Prostate gland (tissue), 2 donors: ENCODE results near the gene CXCL6. TPM values are rescaled to one million over a fixed set of nuclear protein-coding genes. Genes with fewer than 3 reads are reported as not detected.

ENCODE experiments used
- DNase-seq: peaks from one replicate; pipeline ENCODE4 v3.0.0-alpha.2; 2019; ENCODE audit warnings: low spot score
- H3K27ac ChIP-seq, 2 donors: fragments of 200-600 bp; sonication (generic); 2 replicates each; pipeline ENCODE4 v1.5.1; 2017 to 2019
- H3K27me3 ChIP-seq: fragments of 200-600 bp; sonication (generic); replicated peaks from 2 replicates; pipeline ENCODE4 v1.5.1; 2019; ENCODE audit not compliant: insufficient read depth
- H3K36me3 ChIP-seq, 2 donors: fragments of 200-600 bp; sonication (generic); 1 replicate in 1 of 2; 2 replicates in 1 of 2; pipeline versions ENCODE4 v1.5.1 to v1.8.1; 2017 to 2019
- H3K4me1 ChIP-seq: fragments of 200-600 bp; sonication (generic); replicated peaks from 2 replicates; pipeline ENCODE4 v1.5.1; 2019
- H3K4me3 ChIP-seq, 2 donors: fragments of 200-600 bp; sonication (generic); 2 replicates each; pipeline ENCODE4 v1.5.1; 2017 to 2019
- H3K9me3 ChIP-seq: fragments of 200-600 bp; sonication (generic); 2 replicates; pipeline ENCODE4 v1.5.1; 2017
- CTCF ChIP-seq, 4 experiments: fragments of 200-600 bp in 2 of 4; fragments of 450-650 bp in 2 of 4; sonication (generic) in 2 of 4; IDR thresholded peaks; 1 replicate in 3 of 4; 2 replicates in 1 of 4; pipeline ENCODE4 v1.5.1; 2016 to 2019; ENCODE audit warnings: antibody characterized with exemption in 4 of 4, mild to moderate bottlenecking in 2 of 4, moderate library complexity in 2 of 4
- POLR2A ChIP-seq: fragments of 450-650 bp; IDR thresholded peaks from one replicate; pipeline ENCODE4 v1.6.1; 2016; ENCODE audit warnings: antibody characterized with exemption, mild to moderate bottlenecking
- POLR2AphosphoS5 ChIP-seq: sonication (generic); formaldehyde crosslinking; IDR thresholded peaks from one replicate; pipeline ENCODE4 v1.6.1; 2017; ENCODE audit warnings: antibody characterized with exemption
- WGBS: methylation state at CpG from one replicate; pipeline ENCODE4 v1.1.5; 2018; 5-methylcytosine and 5-hydroxymethylcytosine counted together
- intact Hi-C: fragments of 100-400 bp; cut with DNase I; formaldehyde crosslinking; loops from one replicate; pipeline ENCODE4 v1.14.2; 2022
- total RNA-seq, 2 donors: library from RNA; depleted of rRNA; stranded (reverse); fragments of >200 nt; gene quantifications; one replicate each; pipeline ENCODE4 v1.1.0, GENCODE V29; 2016

The CXCL6 gene
- total RNA-seq, 2 donors from 2014 or later = 5.2 to 8.4 TPM

- no peak overlapping the region for H3K4me3 ChIP-seq
- H3K27ac ChIP-seq = no peak overlapping the region
- DNase-seq = no peak
- 96% methylated on average over 1 of the region's 1 CpG for WGBS
- H3K36me3 ChIP-seq = no peaks in the 10 kb centered on the region
- H3K27me3 ChIP-seq = no peaks in the 10 kb centered on the region
- no peaks in the 10 kb centered on the region for H3K4me1 ChIP-seq
- no peaks in the 10 kb centered on the region for H3K9me3 ChIP-seq
- TF ChIP-seq POLR2AphosphoS5 = no peak
- TF ChIP-seq POLR2A = no peak
- TF ChIP-seq CTCF (IDR thresholded peaks at IDR 0.05) = no peak
- intact Hi-C loops = no loop called here
Observed at GRCh38 chr4:73875401-73875800, 38.9 kb downstream of the CXCL6 start.

GRCh38 chr4:73883306-73883705 lies 46.8 kb downstream of the CXCL6 start:
- H3K4me1 ChIP-seq = no peaks in the 10 kb centered on the region
- H3K27ac ChIP-seq = no peak overlapping the region
- TF ChIP-seq POLR2AphosphoS5 (no peak), POLR2A (no peak), CTCF (IDR thresholded peaks at IDR 0.05) (no peak)
- no peak overlapping the region for H3K4me3 ChIP-seq
- no peaks in the 10 kb centered on the region for H3K36me3 ChIP-seq
- intact Hi-C loops = no loop called here
- H3K9me3 ChIP-seq = no peaks in the 10 kb centered on the region
- 82% methylated on average over 1 of the region's 1 CpG for WGBS
- H3K27me3 ChIP-seq = no peaks in the 10 kb centered on the region
- DNase-seq = no peak

- no peak overlapping the region for H3K4me3 ChIP-seq
- H3K36me3 ChIP-seq = no peaks in the 10 kb centered on the region
- intact Hi-C loops = no loop called here
- H3K4me1 ChIP-seq = no peaks in the 10 kb centered on the region
- no peaks in the 10 kb centered on the region for H3K9me3 ChIP-seq
- TF ChIP-seq POLR2AphosphoS5 = no peak
- no peak for TF ChIP-seq CTCF (IDR thresholded peaks at IDR 0.05)
- no peak for TF ChIP-seq POLR2A
- H3K27me3 ChIP-seq = no peaks in the 10 kb centered on the region
- DNase-seq = no peak
- H3K27ac ChIP-seq = no peak overlapping the region
- WGBS = 30% methylated on average over 4 of the region's 4 CpGs
Observed at GRCh38 chr4:73885574-73886267, 49.2 kb downstream of the CXCL6 start.

Other genes with a start within 250 kb of the CXCL6 start
- gene RASSF6, start 216.2 kb upstream of the CXCL6 start, total RNA-seq = 10 to 100 TPM in 1 of 2 donors, 1 to 10 TPM in 1; 6.2 to 17.5 TPM
- gene CXCL8, start 96.1 kb upstream of the CXCL6 start, total RNA-seq = 10 to 100 TPM in 1 of 2 donors, not detected in 1; 15.2 TPM
- not detected for gene PF4V1, start 16.6 kb downstream of the CXCL6 start, total RNA-seq
- gene CXCL1, start 32.7 kb downstream of the CXCL6 start, total RNA-seq = 10 to 100 TPM in 1 of 2 donors, under 1 TPM in 1; 0.74 to 37.1 TPM
- not detected for gene PF4, start 145.3 kb downstream of the CXCL6 start, total RNA-seq
- gene PPBP, start 151.5 kb downstream of the CXCL6 start, total RNA-seq = not detected
- gene CXCL5, start 162.0 kb downstream of the CXCL6 start, total RNA-seq = under 1 TPM; 0.14 to 0.57 TPM
- gene CXCL3, start 202.0 kb downstream of the CXCL6 start, total RNA-seq = 1 to 10 TPM; 1.4 to 4.8 TPM